ENCODE results near the gene DYNLL2. TPM values are rescaled to one million over a fixed set of nuclear protein-coding genes. Genes with fewer than 3 reads are reported as not detected.

The DYNLL2 gene
- total RNA-seq, 4 donors from 2014 or later: 13.0 to 18.5 (median 14.4) TPM

GRCh38 chr17:58111676-58112075 is 28.5 kb downstream of the DYNLL2 start:
- H3K27me3 ChIP-seq: peaks cover 0 to 23% (median 0%) of the 10 kb centered on the region in 4 donors
- intact Hi-C loops (cut with DNase I): loop anchor here (5.0 to 10.0 kb wide), 2 partner anchors 104 to 247 kb away; partner anchors contain the start of gene SRSF1
- no peak for DNase-seq
- TF ChIP-seq POLR2A (IDR thresholded peaks at IDR 0.05): no peak
- no peak for TF ChIP-seq CTCF (IDR thresholded peaks at IDR 0.05)
- H3K36me3 ChIP-seq: no peaks in the 10 kb centered on the region
- no peak overlapping the region for H3K4me3 ChIP-seq
- 52 to 76% methylated on average over 3 of the region's 3 CpGs for WGBS, 2 donors
- no peaks in the 10 kb centered on the region for H3K4me1 ChIP-seq
- H3K9me3 ChIP-seq: no peaks in the 10 kb centered on the region
- H3K27ac ChIP-seq: no peak overlapping the region

GRCh38 chr17:58112970-58113631 is 29.9 kb downstream of the DYNLL2 start:
- peaks cover 0 to 27% (median 0%) of the 10 kb centered on the region in 4 donors for H3K27me3 ChIP-seq
- no peak overlapping the region for H3K27ac ChIP-seq
- no peak overlapping the region for H3K4me3 ChIP-seq
- H3K9me3 ChIP-seq: no peaks in the 10 kb centered on the region
- no peak for DNase-seq
- no peaks in the 10 kb centered on the region for H3K36me3 ChIP-seq
- no peaks in the 10 kb centered on the region for H3K4me1 ChIP-seq
- WGBS, 2 donors: 28 to 32% methylated on average over 16 to 17 of the region's 17 CpGs
- intact Hi-C loops (cut with DNase I): loop anchor here (5.0 to 10.0 kb wide), 2 partner anchors 106 to 248 kb away; partner anchors contain the start of gene SRSF1
- TF ChIP-seq POLR2A (IDR thresholded peaks at IDR 0.05) (no peak), CTCF (IDR thresholded peaks at IDR 0.05) (peak; percentile 83 to 97 (median 93))

GRCh38 chr17:58113947-58114346 is 30.7 kb downstream of the DYNLL2 start:
- no peak for TF ChIP-seq POLR2A (IDR thresholded peaks at IDR 0.05)
- no peak for TF ChIP-seq CTCF (IDR thresholded peaks at IDR 0.05)
- H3K27me3 ChIP-seq: peaks cover 0 to 35% (median 0%) of the 10 kb centered on the region in 4 donors
- WGBS, 2 donors: 80 to 85% methylated on average over 4 of the region's 4 CpGs
- no peak overlapping the region for H3K27ac ChIP-seq
- H3K4me1 ChIP-seq: no peaks in the 10 kb centered on the region
- no peaks in the 10 kb centered on the region for H3K9me3 ChIP-seq
- H3K36me3 ChIP-seq: no peaks in the 10 kb centered on the region
- intact Hi-C loops (cut with DNase I): loop anchor here (5.0 to 10.0 kb wide), 2 partner anchors 107 to 249 kb away; partner anchors contain the start of gene SRSF1
- DNase-seq: no peak
- H3K4me3 ChIP-seq: no peak overlapping the region

- H3K4me3 ChIP-seq: no peak overlapping the region
- TF ChIP-seq CTCF (IDR thresholded peaks at IDR 0.05) (no peak), POLR2A (IDR thresholded peaks at IDR 0.05) (no peak)
- H3K9me3 ChIP-seq: no peaks in the 10 kb centered on the region
- DNase-seq: no peak
- 78 to 88% methylated on average over 5 of the region's 5 CpGs for WGBS, 2 donors
- intact Hi-C loops (cut with DNase I): loop anchor here (10.0 kb wide), 1 partner anchor 253 kb away; no protein-coding TSS in a partner anchor
- no peak overlapping the region for H3K27ac ChIP-seq
- peaks cover 0 to 45% (median 0%) of the 10 kb centered on the region in 4 donors for H3K27me3 ChIP-seq
- no peaks in the 10 kb centered on the region for H3K36me3 ChIP-seq
- no peaks in the 10 kb centered on the region for H3K4me1 ChIP-seq
Measured at GRCh38 chr17:58117382-58117781, 34.2 kb downstream of the DYNLL2 start.

- H3K27ac ChIP-seq: no peak overlapping the region
- intact Hi-C loops (cut with DNase I): loop anchor here (10.0 kb wide), 1 partner anchor 255 kb away; no protein-coding TSS in a partner anchor
- 46 to 68% methylated on average over 3 of the region's 3 CpGs for WGBS, 2 donors
Measured at GRCh38 chr17:58119491-58119890, 36.3 kb downstream of the DYNLL2 start.

More at GRCh38 chr17:58119491-58119890, 36.3 kb downstream of the DYNLL2 start:
- peaks cover 0 to 50% (median 0%) of the 10 kb centered on the region in 4 donors for H3K27me3 ChIP-seq
- no peaks in the 10 kb centered on the region for H3K36me3 ChIP-seq
- H3K4me3 ChIP-seq: no peak overlapping the region
- DNase-seq: no peak
- no peaks in the 10 kb centered on the region for H3K4me1 ChIP-seq
- H3K9me3 ChIP-seq: no peaks in the 10 kb centered on the region
- TF ChIP-seq CTCF (IDR thresholded peaks at IDR 0.05): no peak

Measured in esophagus squamous epithelium (tissue), 5 donors.